GM19468 (cell line): ENCODE data around the gene SNX24.
A peak's percentile ranks its signal among the peaks of the same experiment; 100 is the strongest.
"Not testable (repeated sequence)": the region's sequence is repeated elsewhere in the genome, so short reads cannot be mapped to it uniquely, and the experiment has no call there.

Experiments used
- ATAC-seq: cut with Tn5 transposase; IDR thresholded peaks from one replicate; pipeline ENCODE4 v1.9.1; 2021; ENCODE audit warnings: mild to moderate bottlenecking, moderate library complexity, moderate number of reproducible peaks; ENCODE audit not compliant: unreplicated experiment; ENCODE audit errors: extremely low read depth

The SNX24 gene, protein sequence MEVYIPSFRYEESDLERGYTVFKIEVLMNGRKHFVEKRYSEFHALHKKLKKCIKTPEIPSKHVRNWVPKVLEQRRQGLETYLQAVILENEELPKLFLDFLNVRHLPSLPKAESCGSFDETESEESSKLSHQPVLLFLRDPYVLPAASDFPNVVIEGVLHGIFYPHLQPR

GRCh38 chr5:122845229-122846050, at the start of gene SNX24:
Gene SNX24 (plus strand): TSS chr5:122845613. CDS start chr5:122845634, 21 bp downstream.
- peak; percentile 77 for ATAC-seq

DNA sequence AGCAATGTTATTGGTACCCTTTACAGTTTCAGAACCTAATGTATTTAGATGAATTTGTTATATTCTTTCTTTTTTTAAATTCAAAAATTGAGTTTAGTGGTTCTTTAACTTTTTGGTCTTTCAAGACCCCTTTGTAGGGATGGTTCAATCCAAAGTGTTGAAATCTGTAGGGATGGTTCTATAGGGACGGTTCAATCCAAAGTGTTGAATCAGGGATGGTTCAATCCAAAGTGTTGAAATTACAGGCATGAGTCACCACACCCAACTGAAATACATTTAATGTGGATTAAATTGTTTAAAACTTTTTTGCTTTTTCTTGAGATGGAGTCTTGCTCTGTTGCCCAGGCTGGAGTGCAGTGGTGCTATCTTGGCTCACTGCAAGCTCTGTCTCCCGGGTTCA, 39.9 kb upstream of the SNX24 start:
- no peak for ATAC-seq

DNA sequence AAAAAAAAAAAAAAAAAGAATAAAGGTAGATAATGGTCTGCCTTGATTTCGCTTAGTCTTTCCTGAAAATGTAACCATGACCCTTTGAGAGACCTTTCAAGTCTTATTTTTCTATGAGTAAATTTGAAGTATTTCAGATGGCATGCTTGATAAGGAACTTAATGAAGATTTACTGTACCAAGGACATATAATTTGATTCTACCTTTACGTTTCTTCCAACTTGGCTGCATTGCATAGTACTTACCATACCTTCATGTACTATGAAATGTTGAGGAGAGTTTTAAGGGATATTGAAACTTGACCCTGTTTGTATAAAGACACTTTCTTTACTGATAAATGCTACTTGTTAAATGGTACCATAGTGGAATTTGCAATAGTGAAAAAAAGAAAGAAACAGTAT, 35.0 kb upstream of the SNX24 start:
- no peak for ATAC-seq

DNA sequence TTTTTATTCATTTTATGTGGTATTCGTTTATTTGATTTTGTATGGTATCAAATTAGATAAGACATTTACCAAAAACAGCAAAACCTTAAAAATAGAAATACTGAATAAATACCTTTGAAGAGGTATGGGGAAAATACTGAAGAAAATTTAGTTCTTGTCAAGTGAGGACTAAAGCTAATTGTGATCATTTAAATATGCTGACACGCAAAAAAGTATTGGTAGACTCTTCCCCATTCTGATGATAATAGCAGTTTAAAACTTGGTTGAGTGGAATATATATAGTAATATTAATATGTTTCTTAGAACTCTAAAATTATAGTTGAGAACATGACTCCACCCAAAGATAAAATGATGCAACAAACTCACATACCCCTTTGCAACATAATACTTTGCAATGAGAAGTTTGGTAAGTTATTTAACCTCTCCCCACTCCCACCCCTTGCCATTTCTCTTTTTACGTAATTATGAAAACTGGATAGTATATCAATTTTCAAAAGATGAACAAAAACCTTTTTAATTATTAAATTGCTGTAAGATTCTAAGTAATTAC, 30.1 kb upstream of the SNX24 start:
- no peak for ATAC-seq

GRCh38 chr5:122816756-122817155, 28.7 kb upstream of the SNX24 start:
- no peak for ATAC-seq

- ATAC-seq = no peak
Observed at GRCh38 chr5:122831984-122832383, 13.4 kb upstream of the SNX24 start.

- ATAC-seq = no peak
Observed at GRCh38 chr5:122835681-122836080, 9.7 kb upstream of the SNX24 start.

- ATAC-seq = no peak
Observed at GRCh38 chr5:122836947-122837346, 8.5 kb upstream of the SNX24 start.

DNA sequence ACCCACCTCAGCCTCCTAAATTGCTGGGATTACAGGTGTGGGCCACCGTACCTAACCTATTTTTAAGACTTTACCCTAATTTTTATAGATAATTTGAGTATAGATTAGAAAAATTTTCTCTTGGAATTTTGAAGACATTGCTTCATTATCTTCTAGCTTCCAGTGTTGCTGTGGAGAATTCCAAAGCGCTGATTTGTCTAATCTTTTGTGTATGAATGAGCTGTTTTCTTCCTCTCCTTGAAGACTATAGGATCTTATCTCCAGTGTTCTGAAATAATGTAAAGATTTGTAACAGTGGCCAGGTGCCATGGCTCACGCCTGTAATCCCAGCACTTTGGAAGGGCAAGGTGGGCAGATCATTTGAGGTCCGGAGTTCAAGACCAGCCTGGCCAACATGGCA, 5.7 kb upstream of the SNX24 start:
- ATAC-seq = no peak

- no peak for ATAC-seq
Observed at GRCh38 chr5:122842016-122842580, 3.3 kb upstream of the SNX24 start.

- ATAC-seq = no peak
Observed at GRCh38 chr5:122844136-122844909, 1.1 kb upstream of the SNX24 start.

- ATAC-seq = peak; percentile 18
Observed at GRCh38 chr5:122844910-122845228, 544 bp upstream of the SNX24 start.

DNA sequence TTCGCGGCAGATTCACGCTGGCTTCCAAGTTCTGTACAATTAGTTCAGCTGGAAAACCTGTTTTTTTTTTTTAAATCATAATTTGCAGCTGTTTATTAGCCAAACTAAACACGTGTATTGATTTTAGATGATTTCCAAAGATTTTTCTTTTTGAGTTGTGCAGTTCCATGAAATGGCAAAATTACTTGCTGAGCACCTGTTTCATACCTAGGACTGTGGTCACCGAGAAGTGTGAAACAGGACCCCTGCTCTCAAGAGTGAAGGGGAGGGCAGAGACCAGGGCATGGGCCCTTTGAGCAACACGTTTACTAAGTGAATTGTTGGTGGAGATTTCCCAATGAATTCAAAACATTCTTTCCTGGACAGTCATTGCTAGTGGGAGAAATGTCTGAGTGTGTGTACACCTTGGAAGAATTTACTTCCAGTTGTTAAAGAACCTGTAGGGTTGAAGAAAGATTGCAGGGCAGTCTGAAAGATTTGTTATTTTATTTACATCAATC, 688 bp downstream of the SNX24 start:
- ATAC-seq = no peak

GRCh38 chr5:122847687-122848081, 2.3 kb downstream of the SNX24 start:
- ATAC-seq = no peak

DNA sequence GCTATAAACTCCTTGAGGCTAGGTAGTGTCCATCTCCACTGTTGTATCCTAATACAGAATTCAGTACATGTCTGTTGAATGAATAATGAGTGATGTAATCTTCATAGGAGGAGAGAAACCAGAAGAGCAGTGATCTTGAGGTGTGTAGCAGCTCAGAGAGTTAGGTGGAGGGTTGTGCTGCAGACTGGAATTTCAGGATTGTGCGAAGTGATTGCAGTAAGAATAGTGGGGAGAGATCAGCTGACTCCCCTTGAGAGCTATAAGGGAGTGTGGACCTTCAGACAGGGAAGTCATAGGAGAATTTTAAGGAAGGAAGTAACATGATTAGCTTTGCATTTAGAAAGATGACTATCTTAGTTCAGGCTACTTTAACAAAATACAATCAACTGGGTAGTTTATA, 4.4 kb downstream of the SNX24 start:
- ATAC-seq = no peak

DNA sequence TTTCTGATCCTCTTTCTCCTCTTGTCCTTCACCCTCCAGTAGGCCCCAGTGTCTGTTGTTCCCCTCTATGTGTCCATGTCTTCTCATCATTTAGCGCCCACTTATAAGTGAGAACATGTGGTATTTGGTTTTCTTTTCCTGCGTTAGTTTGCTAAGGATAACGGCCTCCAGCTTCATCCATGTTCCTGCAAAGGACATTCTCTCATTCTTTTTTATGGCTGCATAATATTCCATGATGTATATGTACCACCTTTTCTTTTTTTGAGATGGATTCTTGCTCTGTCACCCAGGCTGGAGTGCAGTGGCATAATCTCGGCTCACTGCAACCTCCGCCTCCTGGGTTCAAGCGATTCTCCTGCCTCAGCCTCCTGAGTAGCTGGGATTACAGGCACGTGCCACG, 12.1 kb downstream of the SNX24 start:
- ATAC-seq = not testable (repeated sequence)

- ATAC-seq = no peak
Observed at GRCh38 chr5:122858451-122858850, 13.0 kb downstream of the SNX24 start.

- no peak for ATAC-seq
Observed at GRCh38 chr5:122863240-122863639, 17.8 kb downstream of the SNX24 start.

DNA sequence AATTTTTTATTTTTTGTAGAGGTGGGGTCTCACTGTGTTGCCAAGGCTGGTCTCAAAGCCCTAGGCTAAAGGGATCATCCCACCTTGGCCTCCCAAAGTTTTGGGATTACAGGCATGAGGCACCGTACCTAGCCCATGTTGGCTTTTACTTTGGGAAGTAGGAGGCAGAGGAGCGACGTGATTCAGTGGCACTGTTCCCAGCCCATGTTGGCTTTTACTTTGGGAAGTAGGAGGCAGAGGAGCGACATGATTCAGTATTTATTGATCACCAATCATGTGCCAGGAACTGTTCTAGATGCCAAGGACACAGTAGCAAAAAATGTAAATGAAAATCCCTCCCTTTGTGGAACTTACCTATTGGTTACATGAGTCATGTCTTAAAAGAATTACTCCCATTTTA, 18.3 kb downstream of the SNX24 start:
- no peak for ATAC-seq

DNA sequence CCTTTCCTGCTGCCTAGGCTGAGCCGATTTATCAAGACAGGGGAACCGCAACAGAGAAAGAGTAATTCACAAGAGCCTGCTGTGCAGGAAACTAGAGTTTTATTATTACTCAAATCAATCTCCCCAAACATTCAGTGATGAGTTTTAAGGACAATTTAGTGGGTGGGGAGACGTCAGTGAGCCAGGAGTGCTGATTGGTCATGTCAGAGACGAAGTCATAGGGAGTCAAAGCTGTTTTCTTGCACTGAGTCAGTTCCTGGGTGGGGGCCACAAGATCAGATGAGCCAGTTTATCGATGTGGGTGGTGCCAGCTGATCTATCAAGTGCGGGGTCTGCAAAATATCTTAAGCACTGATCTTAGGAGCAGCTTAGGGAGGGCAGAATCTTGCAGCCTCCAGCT, 19.0 kb downstream of the SNX24 start:
- no peak for ATAC-seq

- no peak for ATAC-seq
Observed at GRCh38 chr5:122864842-122865241, 19.4 kb downstream of the SNX24 start.
